ENCODE data around the gene BTD.

Gene BTD

DNA sequence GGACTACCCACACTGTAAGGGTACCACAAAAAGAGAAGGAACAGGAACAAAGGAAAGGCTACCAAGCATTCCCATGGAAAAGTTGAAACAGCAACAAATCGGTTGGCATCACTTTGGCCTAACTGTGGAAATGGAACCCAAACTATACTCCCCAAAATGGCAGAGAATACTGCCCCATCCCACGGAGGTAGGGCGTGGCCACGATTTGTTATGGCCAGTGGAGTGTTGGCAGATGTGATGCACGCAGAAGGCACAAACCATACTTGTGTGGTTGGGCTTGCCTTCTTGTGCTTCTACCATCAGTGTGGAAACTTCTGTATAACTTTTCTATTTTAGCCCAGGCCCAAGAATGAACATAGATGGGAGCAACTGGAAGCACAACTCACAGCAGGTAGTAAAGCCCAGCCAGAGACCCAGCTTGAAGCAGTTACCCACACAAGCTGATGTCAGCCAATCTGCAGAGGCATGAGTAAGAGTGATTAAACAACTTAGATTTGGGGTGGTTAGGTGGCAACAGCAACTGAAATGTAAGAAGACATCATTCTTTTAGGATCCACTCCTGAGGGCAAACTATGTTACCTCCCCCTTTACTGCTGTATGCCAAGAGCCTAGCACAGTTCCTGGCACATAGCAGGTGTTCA lies 64.1 kb downstream of the BTD start:
- no peak for DNase-seq (ENCODE audit: low read depth, low spot score)

DNA sequence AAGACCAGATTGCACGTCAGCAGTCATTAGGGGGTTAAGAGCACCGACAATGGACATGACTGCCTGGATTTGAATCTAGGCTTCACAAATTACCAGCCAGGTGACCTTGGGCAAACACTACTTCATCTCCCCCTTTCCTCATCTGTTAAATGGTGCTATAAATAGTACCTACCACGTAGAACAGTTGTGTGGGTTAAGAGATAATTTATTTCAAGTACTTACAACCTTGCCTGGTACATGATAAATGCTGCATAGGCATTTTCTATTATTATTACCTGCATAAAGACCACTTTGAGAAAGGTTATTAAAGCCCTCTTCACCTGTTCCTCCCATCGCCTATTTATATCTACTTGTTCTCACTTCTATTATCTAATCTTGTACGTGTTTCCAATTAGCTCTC lies 64.7 kb downstream of the BTD start:
- no peak for DNase-seq (ENCODE audit: low read depth, low spot score)

DNA sequence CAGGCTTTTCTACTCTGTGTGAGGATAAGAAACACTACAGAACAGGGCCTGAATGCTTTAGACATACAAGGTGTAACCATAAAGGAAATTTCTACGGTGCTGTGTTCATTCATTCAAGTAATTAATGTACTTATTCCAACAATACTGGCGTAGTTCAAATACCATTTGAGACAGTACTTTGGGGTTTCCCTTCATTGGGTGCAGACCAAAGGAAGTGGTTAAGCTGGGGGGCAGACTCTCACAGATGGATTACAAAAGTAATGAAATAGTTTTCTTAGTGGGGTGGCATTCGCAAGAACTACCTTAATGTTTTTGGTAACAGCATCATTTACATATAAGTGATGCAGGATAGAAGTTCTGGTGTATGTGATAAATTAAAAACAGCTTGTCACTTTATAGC lies 65.9 kb downstream of the BTD start:
- DNase-seq (ENCODE audit: low read depth, low spot score), result no peak

DNA sequence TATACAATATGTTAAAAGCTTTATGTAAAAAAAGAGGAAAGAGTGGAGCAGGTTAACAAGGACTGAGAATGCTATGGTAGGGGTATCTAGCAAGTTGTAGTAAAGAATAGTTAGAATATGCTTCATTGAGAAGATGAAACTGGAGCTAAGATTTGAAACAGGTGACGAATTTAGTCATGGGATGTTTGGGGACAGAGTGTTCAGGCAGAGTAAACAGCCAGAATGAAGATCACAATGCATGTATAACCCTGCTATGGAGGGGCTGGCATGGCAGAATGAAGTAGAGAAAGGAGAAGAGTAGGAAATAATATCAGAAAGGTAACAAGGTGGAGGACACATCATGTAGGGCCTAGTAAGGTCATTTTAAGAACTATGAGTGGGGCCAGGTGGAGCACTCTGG lies 72.0 kb downstream of the BTD start:
- DNase-seq (ENCODE audit: low read depth, low spot score), result no peak

DNA sequence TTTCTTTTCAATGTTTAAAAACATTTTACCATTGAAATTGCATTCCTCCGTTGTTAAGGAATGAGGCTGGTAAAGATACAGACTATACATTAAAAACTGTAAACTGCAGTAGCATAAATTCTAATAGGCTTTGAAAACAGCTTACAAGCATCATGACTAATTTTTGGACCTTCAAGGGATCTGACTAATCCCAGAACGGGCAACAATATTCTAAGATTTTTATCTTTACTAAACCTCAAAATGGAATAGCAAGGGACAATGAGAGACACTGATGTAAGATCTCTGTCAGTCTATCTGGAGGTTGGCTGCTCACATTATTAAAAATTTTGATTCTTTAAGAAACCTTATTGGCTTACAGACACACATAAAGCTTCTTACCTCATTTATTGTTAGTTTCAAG lies 74.7 kb downstream of the BTD start:
- DNase-seq (ENCODE audit: low read depth, low spot score), result no peak

DNA sequence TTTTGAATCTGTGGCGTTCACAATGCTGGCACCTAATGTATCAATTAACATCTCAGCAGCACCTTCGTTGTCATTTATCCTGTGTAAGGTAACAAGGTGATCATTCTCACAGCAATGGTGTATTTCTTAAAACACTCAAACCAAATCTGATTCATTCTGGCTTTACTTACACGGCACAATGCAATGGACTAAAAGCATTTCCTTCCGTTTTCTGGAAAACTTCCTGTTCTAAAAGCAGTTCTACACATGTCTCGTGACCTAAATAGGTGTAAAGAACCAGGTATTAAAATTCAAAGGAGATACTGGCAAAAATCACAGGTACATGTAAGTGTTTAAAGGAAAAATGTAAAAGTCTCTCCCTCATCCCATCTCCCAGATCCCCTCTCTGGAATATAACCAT lies 77.8 kb downstream of the BTD start:
- DNase-seq (ENCODE audit: low read depth, low spot score), result no peak

DNA sequence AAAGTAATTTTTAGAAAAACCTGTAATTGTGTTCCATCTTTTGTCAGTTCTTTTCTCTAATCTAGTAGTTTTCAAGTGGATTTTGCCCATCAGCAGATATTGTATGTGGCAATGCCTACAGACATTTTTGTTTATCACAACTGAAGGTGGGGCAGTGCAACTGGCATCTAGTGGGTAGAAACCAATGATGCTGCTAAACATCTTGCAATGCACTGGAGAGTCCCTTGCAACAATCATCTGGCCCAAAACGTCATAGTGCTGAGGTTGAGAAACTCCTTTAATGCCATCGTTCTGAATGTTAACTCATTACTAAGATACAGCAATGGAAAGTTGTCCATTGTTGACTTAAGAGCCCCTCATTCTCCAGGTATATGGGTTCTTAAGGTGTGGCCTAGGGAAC lies 80.1 kb downstream of the BTD start:
- no peak for DNase-seq (ENCODE audit: low read depth, low spot score)

DNA sequence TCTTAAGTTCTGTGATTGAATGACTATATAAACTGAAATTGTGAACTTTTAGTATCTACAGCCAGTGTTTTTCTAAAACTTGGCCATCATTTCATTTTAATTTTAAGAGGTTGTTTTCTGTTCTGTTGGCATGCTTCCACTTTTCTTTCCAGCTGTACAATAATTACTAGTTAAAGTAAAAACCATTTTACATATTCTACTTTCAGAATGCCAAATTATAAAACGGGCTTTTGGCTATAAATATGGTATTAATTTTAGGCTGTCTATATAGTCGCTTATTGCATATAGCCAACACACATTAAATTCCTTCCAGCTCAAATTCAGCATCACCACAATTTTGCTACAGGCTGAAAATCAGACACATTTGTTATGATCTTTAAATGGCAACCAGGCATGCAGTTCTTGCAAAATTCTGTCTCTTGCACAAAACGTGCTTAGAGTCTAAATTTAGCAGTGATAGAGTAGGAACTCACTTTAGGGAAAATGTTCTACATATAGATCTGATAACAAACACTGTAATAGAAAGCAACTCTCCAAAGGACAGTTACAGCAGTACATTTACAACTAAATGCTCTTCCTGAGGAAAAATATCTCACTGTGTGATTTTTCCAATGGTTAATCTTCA lies 81.1 kb downstream of the BTD start:
- no peak for DNase-seq (ENCODE audit: low read depth, low spot score)

DNA sequence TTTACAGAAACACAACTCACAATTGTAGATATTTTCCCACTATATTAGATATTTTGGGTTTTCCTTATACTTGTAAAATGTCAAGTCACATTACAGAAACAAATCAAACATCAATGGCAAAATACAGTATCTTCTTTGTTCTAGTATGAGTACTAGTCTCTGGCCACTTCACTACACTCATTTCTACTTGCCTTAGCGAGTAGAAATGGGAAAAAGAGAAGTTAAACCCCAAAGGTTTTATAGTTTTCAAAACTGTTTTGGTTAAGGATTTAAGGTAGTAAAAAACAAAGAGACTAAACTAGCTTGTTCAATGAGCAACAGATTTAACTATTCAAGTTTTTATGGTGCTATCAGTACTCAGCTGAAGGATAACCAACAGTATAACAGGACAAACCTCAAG lies 81.7 kb downstream of the BTD start:
- DNase-seq (ENCODE audit: low read depth, low spot score), result no peak

DNA sequence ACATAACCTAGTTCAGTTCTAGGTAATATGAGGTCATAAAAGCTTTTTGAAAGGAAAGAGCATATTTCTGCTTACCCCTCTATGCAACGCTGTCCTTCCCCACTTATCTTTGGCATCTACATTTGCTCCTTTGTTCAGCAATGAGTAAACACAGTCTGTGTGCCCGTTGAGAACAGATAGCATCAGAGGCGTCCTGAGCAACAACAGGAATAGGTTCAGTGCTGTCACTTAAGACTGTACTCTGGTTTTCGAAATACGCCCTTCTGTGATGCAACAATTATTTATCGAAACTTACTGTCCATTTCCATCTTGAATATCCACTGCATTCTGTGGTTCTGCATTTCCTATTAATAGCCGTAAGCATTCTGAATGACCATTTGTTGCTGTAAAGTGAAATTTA lies 84.4 kb downstream of the BTD start:
- DNase-seq (ENCODE audit: low read depth, low spot score), result no peak

DNA sequence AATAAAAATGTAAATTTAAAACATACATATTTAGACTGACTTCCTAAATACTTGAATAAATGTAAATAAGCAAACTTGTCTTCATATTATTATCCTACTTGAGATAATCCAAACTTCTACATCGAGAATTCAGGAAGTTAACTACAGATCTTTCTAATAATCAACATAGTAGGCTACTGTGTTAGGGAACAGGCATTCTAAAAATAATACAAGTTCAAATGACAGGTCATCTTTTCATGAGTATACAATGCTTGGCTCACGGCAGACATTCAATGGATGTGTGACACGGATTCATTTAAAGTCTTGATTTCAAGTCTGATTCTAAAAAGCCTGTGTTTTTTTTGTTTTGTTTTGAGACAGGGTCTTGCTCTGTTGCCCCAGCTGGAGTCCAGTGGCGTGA lies 88.7 kb downstream of the BTD start:
- DNase-seq (ENCODE audit: low read depth, low spot score), result no peak

DNA sequence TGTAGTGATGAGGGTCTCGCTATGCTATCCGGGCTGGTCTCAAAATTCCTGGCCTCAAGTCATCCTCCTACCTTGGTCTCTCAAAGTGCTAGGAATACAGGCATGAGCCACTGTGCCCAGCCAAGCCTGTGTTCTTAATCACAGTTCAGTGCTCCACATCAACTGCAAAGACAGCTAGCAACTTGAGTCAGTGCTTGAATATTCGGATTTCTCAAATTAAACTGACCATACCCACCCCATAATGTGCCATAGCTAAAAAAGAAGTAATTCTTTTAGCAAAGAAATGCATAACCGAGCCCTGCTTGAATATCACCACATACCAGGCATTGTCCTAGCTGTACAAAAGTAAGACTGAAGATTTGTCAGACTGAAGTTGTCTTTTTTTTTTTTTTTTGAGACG lies 89.2 kb downstream of the BTD start:
- no peak for DNase-seq (ENCODE audit: low read depth, low spot score)

DNA sequence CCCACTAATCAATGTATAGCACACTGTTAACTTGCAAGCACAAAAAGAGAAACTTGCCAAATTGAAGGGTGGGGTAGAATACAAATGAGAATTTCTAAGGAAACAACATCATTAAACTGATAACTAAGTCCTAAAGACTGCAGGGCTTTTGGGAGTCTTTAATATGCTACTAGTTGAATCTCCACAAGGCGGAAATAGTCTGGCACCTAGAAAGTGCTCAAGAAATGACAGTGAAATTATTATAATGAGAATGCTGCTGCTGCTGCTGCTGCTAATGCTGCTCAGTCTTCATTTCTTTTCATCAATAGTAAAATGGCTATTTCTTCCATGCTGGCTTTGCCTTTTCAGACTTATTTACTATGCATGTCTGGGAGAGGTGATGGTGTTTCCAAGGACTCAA lies 91.8 kb downstream of the BTD start:
- DNase-seq (ENCODE audit: low read depth, low spot score), result no peak

DNA sequence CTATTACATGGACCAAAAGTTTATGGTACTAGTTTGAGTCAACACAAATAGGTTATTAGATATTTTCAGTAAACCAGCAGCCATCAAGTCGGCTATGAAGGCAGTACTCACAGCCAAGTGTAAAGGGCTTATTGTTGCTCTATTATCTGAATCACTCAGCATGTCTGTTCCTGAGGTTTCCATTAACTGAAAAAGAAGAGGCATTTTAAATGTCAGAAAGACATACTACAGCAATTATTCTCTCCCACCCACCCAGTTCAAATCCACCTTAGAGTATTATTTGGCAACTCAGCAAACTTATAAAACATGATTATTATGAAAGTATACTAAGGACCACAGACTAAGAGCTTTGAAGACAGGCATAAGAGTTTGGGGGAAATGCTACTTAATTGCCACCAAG lies 93.1 kb downstream of the BTD start:
- DNase-seq (ENCODE audit: low read depth, low spot score), result no peak
